Measurements from ENCODE around the gene TRPM3. TPM values are rescaled to one million over a fixed set of nuclear protein-coding genes. Genes with fewer than 3 reads are reported as not detected.

Gene TRPM3
- total RNA-seq, 1 experiment from 2014 or later, result not detected

- ATAC-seq (no peak), DNase-seq (ENCODE audit: low read depth, low spot score) (no peak)
- no peak for TF ChIP-seq SIN3A (IDR thresholded peaks at IDR 0.05; ENCODE audit: borderline replicate concordance, insufficient read depth, low read depth, low read length)
- no peak for TF ChIP-seq POLR2AphosphoS5 (IDR thresholded peaks at IDR 0.05; ENCODE audit: low read depth, low read length)
- TF ChIP-seq TCF7L2 (IDR thresholded peaks at IDR 0.05; ENCODE audit: low read depth, low read length), result no peak
- TF ChIP-seq REST (IDR thresholded peaks at IDR 0.05; ENCODE audit: insufficient read depth in 1 of 2, low read depth in 2 of 2, low read length in 1 of 2), result no peak
- no peak for TF ChIP-seq CTCF (IDR thresholded peaks at IDR 0.05)
- no peaks in the 10 kb centered on the region for H3K27me3 ChIP-seq (ENCODE audit: control insufficient read depth, insufficient read depth, low read length)
- intact Hi-C loops (cut with micrococcal nuclease; ENCODE audit: unreplicated experiment), result no loop called here
- no peak overlapping the region for H3K4me3 ChIP-seq (ENCODE audit: low read depth in 2 of 2, low read length in 2 of 2)
- no peaks in the 10 kb centered on the region for H3K36me3 ChIP-seq (ENCODE audit: control insufficient read depth, insufficient read depth, low read length)
- H3K27ac ChIP-seq (ENCODE audit: low read length), result no peak overlapping the region
- no peaks in the 10 kb centered on the region for H3K4me1 ChIP-seq (ENCODE audit: control insufficient read depth, insufficient read depth, low read length)
- no peaks in the 10 kb centered on the region for H3K9me3 ChIP-seq (ENCODE audit: control insufficient read depth, insufficient read depth, low read depth, low read length)
- ChIA-PET CTCF (no interaction called here), POLR2A (no interaction called here)
- in situ Hi-C loops (cut with HindIII; ENCODE audit: low pct_unique_long_range_greater_than_20kb, low sequenced_read_pairs), result no loop called here
- no TSS peak for BruUV-seq (replicated peaks)
Measured at GRCh38 chr9:70559102-70559501, 562.3 kb downstream of the TRPM3 start.

GRCh38 chr9:70557661-70558369 lies 563.6 kb downstream of the TRPM3 start:
- ChIA-PET CTCF (no interaction called here), POLR2A (no interaction called here)
- H3K4me3 ChIP-seq (ENCODE audit: low read depth in 2 of 2, low read length in 2 of 2), result no peak overlapping the region
- DNase-seq (ENCODE audit: low read depth, low spot score) (no peak), ATAC-seq (no peak)
- in situ Hi-C loops (cut with HindIII; ENCODE audit: low pct_unique_long_range_greater_than_20kb, low sequenced_read_pairs) (no loop called here), intact Hi-C loops (cut with micrococcal nuclease; ENCODE audit: unreplicated experiment) (no loop called here)
- BruUV-seq (replicated peaks), result no TSS peak
- no peaks in the 10 kb centered on the region for H3K36me3 ChIP-seq (ENCODE audit: control insufficient read depth, insufficient read depth, low read length)
- TF ChIP-seq POLR2AphosphoS5 (IDR thresholded peaks at IDR 0.05; ENCODE audit: low read depth, low read length) (no peak), TCF7L2 (IDR thresholded peaks at IDR 0.05; ENCODE audit: low read depth, low read length) (no peak), SIN3A (IDR thresholded peaks at IDR 0.05; ENCODE audit: borderline replicate concordance, insufficient read depth, low read depth, low read length) (no peak)
- no peaks in the 10 kb centered on the region for H3K9me3 ChIP-seq (ENCODE audit: control insufficient read depth, insufficient read depth, low read depth, low read length)
- H3K27me3 ChIP-seq (ENCODE audit: control insufficient read depth, insufficient read depth, low read length), result no peaks in the 10 kb centered on the region
- no peak overlapping the region for H3K27ac ChIP-seq (ENCODE audit: low read length)
- no peaks in the 10 kb centered on the region for H3K4me1 ChIP-seq (ENCODE audit: control insufficient read depth, insufficient read depth, low read length)

- TF ChIP-seq POLR2AphosphoS5 (IDR thresholded peaks at IDR 0.05; ENCODE audit: low read depth, low read length) (no peak), REST (IDR thresholded peaks at IDR 0.05; ENCODE audit: insufficient read depth in 1 of 2, low read depth in 2 of 2, low read length in 1 of 2) (no peak), CTCF (IDR thresholded peaks at IDR 0.05) (no peak), SIN3A (IDR thresholded peaks at IDR 0.05; ENCODE audit: borderline replicate concordance, insufficient read depth, low read depth, low read length) (no peak), TCF7L2 (IDR thresholded peaks at IDR 0.05; ENCODE audit: low read depth, low read length) (no peak)
- intact Hi-C loops (cut with micrococcal nuclease; ENCODE audit: unreplicated experiment) (no loop called here), in situ Hi-C loops (cut with HindIII; ENCODE audit: low pct_unique_long_range_greater_than_20kb, low sequenced_read_pairs) (no loop called here)
- H3K27ac ChIP-seq (ENCODE audit: low read length), result no peak overlapping the region
- ATAC-seq, result no peak
- H3K4me3 ChIP-seq (ENCODE audit: low read depth in 2 of 2, low read length in 2 of 2), result no peak overlapping the region
- H3K9me3 ChIP-seq (ENCODE audit: control insufficient read depth, insufficient read depth, low read depth, low read length), result no peaks in the 10 kb centered on the region
- POLR2A ChIA-PET, result no interaction called here
- CTCF ChIA-PET, result no interaction called here
- no TSS peak for BruUV-seq (replicated peaks)
- H3K27me3 ChIP-seq (ENCODE audit: control insufficient read depth, insufficient read depth, low read length), result no peaks in the 10 kb centered on the region
- H3K36me3 ChIP-seq (ENCODE audit: control insufficient read depth, insufficient read depth, low read length), result no peaks in the 10 kb centered on the region
- no peaks in the 10 kb centered on the region for H3K4me1 ChIP-seq (ENCODE audit: control insufficient read depth, insufficient read depth, low read length)
- DNase-seq (ENCODE audit: low read depth, low spot score), result no peak
Measured at GRCh38 chr9:70556771-70557170, 564.6 kb downstream of the TRPM3 start.

Data from Panc1 (cell line).